GM10248 (cell line): ENCODE data around the gene NUPR1.
"Not testable (repeated sequence)": the region's sequence is repeated elsewhere in the genome, so short reads cannot be mapped to it uniquely, and the experiment has no call there.

ENCODE experiments used
- CTCF ChIA-PET: fragments of 300-600 bp; sonication (Branson Sonifier 250); formaldehyde crosslinking; extraction: SDS; loops from one replicate; lab custom pipeline; 2021; ENCODE audit warnings: antibody characterized with exemption; lab: Yijun Ruan, JAX
- POLR2A ChIA-PET: fragments of 350-650 bp; sonication (Branson Sonifier 250); formaldehyde crosslinking; extraction: SDS; loops from one replicate; lab custom pipeline; 2020; ENCODE audit warnings: antibody characterized with exemption; lab: Yijun Ruan, JAX
- DNase-seq: peaks from one replicate; pipeline ENCODE4 v3.0.0; 2012; ENCODE audit errors: extremely low spot score
- TF ChIP-seq, protein P1 (sequence below): IDR thresholded peaks from 2 replicates; pipeline ENCODE4 v1.5.1; 2012; ENCODE audit warnings: mild to moderate bottlenecking, low read depth; ENCODE audit errors: extremely low read depth, missing control alignments, control extremely low read depth

Gene NUPR1

DNA sequence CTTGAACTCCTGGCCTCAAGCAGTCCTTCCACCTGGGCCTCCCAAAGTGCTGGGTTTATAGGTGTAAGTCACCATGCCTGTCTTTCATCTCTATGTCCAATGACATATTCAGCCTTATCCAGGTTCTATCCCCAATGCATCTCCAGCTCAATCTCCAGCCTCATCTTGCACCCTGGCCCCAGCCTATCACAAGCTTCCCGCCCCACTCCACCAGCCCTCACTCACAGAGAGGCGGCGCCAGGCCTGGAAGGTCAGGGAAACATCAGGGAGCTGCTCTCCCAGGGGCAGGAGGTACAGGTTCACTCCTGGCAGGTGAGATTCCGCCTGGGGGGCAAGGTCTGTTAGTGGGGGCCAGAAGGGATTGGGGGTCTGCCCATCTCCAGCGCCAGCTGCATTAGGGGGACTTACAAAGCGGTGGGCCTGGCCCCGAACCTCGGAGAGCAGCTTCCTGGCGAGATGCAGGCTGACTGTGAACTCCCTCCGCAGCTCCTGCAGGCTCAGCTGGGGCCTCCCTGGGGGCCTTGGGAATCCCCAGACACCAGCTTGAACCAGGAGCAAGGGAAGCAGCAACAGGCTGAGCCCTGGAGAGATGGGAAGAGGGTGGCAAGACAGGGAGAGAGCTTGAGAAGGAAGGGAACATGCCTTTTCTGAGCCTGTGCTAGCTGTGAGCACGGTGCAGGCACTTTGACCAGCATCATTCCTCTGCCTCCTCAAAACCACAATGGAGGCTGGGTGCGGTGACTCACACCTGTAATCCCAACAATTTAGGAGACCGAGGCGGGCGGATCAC, 35.1 kb downstream of the NUPR1 start:
- CTCF ChIA-PET, result interaction anchor here (1.1 to 1.3 kb wide), 2 partner anchors 12 to 183 kb away, joined by 3 to 4 read pairs; no protein-coding TSS in a partner anchor
- POLR2A ChIA-PET, result interaction anchor here (0.5 to 0.9 kb wide), 2 partner anchors 10 to 12 kb away, joined by 3 to 8 read pairs; partner anchors contain the start of gene CLN3
- peak; percentile 14 for DNase-seq

DNA sequence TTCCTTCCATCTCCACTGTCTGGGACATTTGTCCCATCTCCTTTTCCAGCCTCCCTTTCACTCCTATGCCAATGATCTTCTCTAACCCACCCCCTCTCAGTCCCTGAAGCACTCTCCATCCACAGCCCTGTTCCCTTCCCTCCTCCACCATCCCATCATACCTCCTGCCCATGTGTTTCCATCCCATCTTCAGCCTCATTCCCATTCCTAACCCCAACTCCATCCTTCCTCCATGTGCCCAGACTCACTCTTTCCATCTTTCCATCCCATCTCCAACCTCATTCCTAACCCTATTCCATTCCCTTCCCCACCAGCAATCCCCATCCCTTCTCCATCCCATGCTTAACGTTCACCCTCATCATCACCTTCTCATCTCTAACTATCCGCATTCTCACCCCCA, 36.5 kb downstream of the NUPR1 start:
- TF ChIP-seq, protein P1, sequence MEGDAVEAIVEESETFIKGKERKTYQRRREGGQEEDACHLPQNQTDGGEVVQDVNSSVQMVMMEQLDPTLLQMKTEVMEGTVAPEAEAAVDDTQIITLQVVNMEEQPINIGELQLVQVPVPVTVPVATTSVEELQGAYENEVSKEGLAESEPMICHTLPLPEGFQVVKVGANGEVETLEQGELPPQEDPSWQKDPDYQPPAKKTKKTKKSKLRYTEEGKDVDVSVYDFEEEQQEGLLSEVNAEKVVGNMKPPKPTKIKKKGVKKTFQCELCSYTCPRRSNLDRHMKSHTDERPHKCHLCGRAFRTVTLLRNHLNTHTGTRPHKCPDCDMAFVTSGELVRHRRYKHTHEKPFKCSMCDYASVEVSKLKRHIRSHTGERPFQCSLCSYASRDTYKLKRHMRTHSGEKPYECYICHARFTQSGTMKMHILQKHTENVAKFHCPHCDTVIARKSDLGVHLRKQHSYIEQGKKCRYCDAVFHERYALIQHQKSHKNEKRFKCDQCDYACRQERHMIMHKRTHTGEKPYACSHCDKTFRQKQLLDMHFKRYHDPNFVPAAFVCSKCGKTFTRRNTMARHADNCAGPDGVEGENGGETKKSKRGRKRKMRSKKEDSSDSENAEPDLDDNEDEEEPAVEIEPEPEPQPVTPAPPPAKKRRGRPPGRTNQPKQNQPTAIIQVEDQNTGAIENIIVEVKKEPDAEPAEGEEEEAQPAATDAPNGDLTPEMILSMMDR, result no peak
- ChIA-PET CTCF (no interaction called here), POLR2A (no interaction called here)
- no peak for DNase-seq

More for the DNA sequence above, 35.1 kb downstream of the NUPR1 start:
- TF ChIP-seq, protein P1, result no peak

DNA sequence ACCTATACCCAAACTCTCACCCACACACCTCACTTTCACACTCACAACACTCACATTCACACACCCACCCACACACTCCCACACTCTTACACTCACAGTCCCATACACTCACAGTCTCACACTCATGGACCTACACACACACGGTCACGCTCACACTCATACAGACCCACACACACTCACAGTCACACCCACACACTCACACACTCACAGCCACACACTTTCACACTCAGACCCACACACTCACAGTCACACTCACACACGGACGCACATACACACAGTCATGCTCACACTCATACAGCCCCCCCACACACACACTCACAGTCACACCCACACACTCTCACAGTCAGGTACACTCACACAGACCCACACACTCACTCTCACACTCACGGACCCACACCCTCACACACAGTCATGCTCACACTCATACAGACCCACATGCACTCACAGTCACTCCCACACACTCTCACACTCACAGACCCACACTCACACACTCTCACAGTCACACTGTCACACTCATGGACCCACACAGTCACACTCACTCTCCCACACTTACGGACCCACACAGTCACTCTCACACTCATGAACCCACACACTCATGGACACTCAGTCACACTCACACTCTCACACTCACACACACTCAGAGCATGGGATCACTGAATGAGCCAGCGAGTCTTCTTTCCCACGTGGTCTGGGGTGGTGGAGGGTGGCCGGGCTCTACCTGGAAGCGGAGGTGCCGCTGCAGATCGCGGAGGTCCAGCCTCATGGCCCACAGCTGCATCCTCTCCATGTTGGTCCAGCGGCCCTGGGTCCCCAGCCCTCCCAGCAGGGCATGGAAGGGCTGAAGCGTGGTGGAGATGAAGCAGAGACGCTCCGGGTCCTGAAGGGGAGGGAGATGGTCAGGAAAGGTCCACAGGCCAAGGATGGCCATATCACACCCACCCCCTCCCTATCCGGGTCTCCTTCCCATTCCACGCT, 37.2 kb downstream of the NUPR1 start:
- ChIA-PET CTCF (no interaction called here), POLR2A (no interaction called here)
- TF ChIP-seq, protein P1, result no peak
- DNase-seq, result no peak

DNA sequence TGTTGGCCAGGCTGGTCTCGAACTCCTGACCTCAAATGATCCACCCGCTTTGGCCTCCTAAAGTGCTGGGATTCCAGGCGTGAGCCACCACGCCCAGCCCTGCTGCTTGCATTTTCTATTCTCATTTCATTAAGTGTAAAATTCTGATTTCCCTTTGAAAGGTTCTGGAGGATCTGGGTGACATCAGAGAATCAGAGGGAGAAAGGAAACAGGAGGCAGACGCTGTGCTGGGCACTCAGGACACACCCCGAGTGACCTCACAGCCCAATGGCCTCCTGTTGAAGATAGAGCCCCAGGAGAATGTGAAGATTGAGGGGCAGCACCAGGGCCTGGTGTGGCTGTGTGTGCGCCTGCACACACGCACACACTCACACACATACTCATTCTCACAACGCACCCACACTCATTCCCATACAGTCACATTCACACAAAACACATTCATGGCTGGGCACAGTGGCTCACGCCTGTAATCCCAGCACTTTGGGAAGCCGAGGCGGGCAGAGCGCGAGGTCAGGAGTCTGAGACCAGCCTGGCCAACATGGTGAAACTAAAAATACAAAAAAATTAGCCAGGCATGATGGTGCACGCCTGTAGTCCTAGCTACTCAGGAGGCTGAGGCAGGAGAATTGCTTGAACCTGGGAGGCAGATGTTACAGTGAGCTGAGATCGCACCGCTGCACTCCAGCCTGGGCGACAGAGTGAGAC, 38.1 kb downstream of the NUPR1 start:
- POLR2A ChIA-PET, DNase-seq, CTCF ChIA-PET: not testable (repeated sequence)

DNA sequence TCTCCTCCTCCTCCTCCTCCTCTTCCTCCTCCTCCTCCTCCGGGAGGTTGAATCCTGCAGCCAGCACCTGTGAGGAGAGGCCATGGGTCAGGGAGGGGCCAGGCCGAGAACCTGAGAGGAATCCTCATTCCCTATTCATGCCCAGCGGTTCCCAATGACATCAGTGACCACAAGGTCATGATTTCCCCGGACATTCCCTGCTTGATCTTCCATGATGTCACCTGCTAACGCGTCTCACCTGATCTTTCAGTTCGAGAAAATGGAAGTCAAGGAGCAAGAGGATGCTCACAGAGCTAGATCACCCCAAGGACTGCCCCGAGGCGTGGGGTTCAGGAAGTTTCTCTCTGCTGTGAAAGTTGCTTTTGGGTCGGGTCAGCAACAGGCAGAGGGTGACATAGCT, 38.9 kb downstream of the NUPR1 start:
- DNase-seq, result peak; percentile 19
- ChIA-PET CTCF (no interaction called here), POLR2A (no interaction called here)
- TF ChIP-seq, protein P1, result no peak

DNA sequence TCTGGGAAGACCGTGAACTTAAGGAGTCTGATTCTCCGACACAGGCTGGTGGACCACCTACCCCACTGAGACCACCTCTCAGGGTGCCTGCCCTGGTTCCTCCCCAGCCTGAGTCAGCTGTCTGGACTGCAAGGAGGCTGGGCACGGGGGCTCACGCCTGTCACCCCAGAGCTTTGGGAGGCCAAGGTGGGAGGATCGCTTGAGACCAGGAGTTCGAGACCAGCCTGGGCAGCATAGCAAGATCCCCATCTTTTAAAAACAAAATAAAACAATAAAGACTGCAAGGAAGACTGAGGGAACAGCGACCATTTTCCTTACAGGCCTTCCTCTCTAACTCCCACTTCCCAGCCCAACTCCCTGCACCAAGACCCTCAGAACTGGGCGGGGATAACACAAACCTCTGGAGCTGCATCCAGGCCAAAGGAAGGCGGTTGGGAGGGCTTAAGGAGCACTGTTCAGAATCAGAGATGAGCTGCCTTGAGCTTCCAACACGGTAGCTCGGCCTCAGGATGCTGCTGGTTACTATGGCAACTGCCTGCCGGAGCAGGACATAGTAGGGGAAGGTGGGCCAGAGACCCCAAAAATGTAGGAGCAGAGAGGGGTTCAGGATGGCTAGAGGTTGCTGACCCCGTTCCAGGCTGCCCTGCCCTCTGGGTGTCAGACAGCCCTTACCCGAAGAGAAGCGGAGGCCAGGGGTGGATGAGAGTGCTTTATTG, 40.0 kb downstream of the NUPR1 start:
- DNase-seq, result no peak
- ChIA-PET CTCF (no interaction called here), POLR2A (no interaction called here)
- TF ChIP-seq, protein P1, result no peak
